ENCODE data around the gene PTCH2.

PTCH2 gene

GRCh38 chr1:44792736-44793502 is 50.1 kb downstream of the PTCH2 start:
- H3K4me3 ChIP-seq (ENCODE audit: low read depth, low read length), result no peak overlapping the region
- DNase-seq, result no peak
- H3K36me3 ChIP-seq (replicated peaks), result no peaks in the 10 kb centered on the region
- no peaks in the 10 kb centered on the region for H3K27me3 ChIP-seq (replicated peaks)
- in situ Hi-C loops (cut with HindIII; ENCODE audit: low pct_ligation_motif_present, low sequenced_read_pairs), result no loop called here
- no peak overlapping the region for H3K27ac ChIP-seq
- TF ChIP-seq, protein P1, sequence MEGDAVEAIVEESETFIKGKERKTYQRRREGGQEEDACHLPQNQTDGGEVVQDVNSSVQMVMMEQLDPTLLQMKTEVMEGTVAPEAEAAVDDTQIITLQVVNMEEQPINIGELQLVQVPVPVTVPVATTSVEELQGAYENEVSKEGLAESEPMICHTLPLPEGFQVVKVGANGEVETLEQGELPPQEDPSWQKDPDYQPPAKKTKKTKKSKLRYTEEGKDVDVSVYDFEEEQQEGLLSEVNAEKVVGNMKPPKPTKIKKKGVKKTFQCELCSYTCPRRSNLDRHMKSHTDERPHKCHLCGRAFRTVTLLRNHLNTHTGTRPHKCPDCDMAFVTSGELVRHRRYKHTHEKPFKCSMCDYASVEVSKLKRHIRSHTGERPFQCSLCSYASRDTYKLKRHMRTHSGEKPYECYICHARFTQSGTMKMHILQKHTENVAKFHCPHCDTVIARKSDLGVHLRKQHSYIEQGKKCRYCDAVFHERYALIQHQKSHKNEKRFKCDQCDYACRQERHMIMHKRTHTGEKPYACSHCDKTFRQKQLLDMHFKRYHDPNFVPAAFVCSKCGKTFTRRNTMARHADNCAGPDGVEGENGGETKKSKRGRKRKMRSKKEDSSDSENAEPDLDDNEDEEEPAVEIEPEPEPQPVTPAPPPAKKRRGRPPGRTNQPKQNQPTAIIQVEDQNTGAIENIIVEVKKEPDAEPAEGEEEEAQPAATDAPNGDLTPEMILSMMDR (IDR thresholded peaks at IDR 0.05; ENCODE audit: low read depth, low read length, missing control alignments), result no peak

- Histone ChIP-seq H3K4me3 (ENCODE audit: low read depth, low read length) (no peak overlapping the region), H3K27ac (no peak overlapping the region), H3K36me3 (replicated peaks) (no peaks in the 10 kb centered on the region), H3K27me3 (replicated peaks) (no peaks in the 10 kb centered on the region)
- in situ Hi-C loops (cut with HindIII; ENCODE audit: low pct_ligation_motif_present, low sequenced_read_pairs), result no loop called here
- DNase-seq, result no peak
- TF ChIP-seq, protein P1 (IDR thresholded peaks at IDR 0.05; ENCODE audit: low read depth, low read length, missing control alignments), result no peak
Observed at GRCh38 chr1:44790968-44791801, 51.9 kb downstream of the PTCH2 start.

- Histone ChIP-seq H3K36me3 (replicated peaks) (no peaks in the 10 kb centered on the region), H3K4me3 (ENCODE audit: low read depth, low read length) (no peak within 1 kb of the TSS), H3K27ac (no peak within 1 kb of the TSS), H3K27me3 (replicated peaks) (no peaks in the 10 kb centered on the region)
- TF ChIP-seq, protein P1 (IDR thresholded peaks at IDR 0.05; ENCODE audit: low read depth, low read length, missing control alignments), result no peak
- no peak for DNase-seq
- in situ Hi-C loops (cut with HindIII; ENCODE audit: low pct_ligation_motif_present, low sequenced_read_pairs), result no loop called here
Observed at GRCh38 chr1:44788120-44788860, 54.8 kb downstream of the PTCH2 start, which contains the start of gene BEST4. TSS of gene BEST4 (minus strand) at chr1:44788170. CDS start at chr1:44787705, 465 bp downstream.

DNA sequence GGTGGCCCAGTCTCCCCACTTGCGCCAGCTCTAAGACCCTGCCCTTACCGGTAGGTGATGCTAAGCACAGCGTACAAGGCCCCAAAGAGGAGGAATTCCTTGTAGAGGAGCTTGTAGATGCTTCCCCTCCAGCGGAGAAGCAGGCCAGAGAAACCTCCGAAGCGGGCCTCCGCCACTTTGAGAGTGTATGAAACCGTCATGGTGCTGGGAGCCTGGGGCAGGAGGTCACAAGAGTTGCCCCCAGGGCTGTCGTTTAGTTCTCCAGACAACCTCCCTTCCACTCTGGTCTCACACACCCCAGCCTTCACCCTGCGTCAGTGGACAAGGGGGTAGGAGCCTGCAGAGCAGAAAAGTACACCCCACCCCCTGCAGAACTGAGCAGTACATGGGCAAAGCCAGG is 55.5 kb downstream of the PTCH2 start:
- Histone ChIP-seq H3K27ac (no peak overlapping the region), H3K4me3 (ENCODE audit: low read depth, low read length) (no peak overlapping the region), H3K27me3 (replicated peaks) (no peaks in the 10 kb centered on the region), H3K36me3 (replicated peaks) (no peaks in the 10 kb centered on the region)
- in situ Hi-C loops (cut with HindIII; ENCODE audit: low pct_ligation_motif_present, low sequenced_read_pairs), result no loop called here
- DNase-seq, result no peak
- TF ChIP-seq, protein P1 (IDR thresholded peaks at IDR 0.05; ENCODE audit: low read depth, low read length, missing control alignments), result no peak

DNA sequence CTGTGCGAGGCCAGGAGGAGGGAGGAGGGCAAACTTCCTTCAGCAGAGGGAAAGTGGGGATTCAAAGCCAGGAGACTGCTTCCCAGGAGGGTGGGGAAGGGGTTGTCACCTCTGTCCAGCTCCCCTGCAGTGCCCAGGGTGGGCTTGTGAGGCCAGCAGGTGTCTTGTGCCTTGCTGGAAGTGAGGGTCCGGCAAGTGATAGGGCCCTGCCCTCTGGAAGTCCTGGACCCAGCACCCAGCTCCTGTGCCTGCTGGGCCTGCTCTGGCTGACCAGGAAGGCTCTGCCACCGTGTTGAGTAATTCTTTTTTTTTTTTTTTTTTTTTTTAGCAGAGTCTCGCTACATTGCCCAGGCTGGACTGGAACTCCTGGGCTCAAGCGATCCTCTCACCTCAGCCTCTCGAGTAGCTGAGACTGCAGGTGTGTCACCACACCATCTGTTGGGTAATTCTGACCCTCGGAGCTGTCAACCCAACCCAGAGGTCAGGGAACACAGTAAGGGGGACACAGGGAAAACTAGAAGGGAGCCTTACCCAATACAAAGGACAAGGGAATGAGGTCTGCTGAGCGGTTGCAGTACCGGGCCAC is 56.1 kb downstream of the PTCH2 start:
- DNase-seq, result no peak
- Histone ChIP-seq H3K27ac (no peak overlapping the region), H3K27me3 (replicated peaks) (no peaks in the 10 kb centered on the region), H3K36me3 (replicated peaks) (no peaks in the 10 kb centered on the region), H3K4me3 (ENCODE audit: low read depth, low read length) (no peak overlapping the region)
- in situ Hi-C loops (cut with HindIII; ENCODE audit: low pct_ligation_motif_present, low sequenced_read_pairs), result no loop called here
- TF ChIP-seq, protein P1 (IDR thresholded peaks at IDR 0.05; ENCODE audit: low read depth, low read length, missing control alignments), result no peak
